ENCODE data around the gene TRRAP.

The TRRAP gene

GRCh38 chr7:99004781-99005500 lies 126.6 kb downstream of the TRRAP start (continued):
- no peak for TF ChIP-seq ZBTB49 (tag by site-specific recombination; IDR thresholded peaks at IDR 0.05; ENCODE audit: low read depth)
- TF ChIP-seq ZNF544 (tag by site-specific recombination; IDR thresholded peaks at IDR 0.05): no peak
- TF ChIP-seq ZNF654 (tag by site-specific recombination; IDR thresholded peaks at IDR 0.05; ENCODE audit: low read depth): no peak
- no peak for TF ChIP-seq PRDM4 (tag by site-specific recombination; IDR thresholded peaks at IDR 0.05)
- TF ChIP-seq ZNF174 (tag by site-specific recombination; IDR thresholded peaks at IDR 0.05): no peak
- TF ChIP-seq ZNF558 (tag by site-specific recombination; IDR thresholded peaks at IDR 0.05): no peak
- no peak for TF ChIP-seq ZBTB1 (tag by site-specific recombination; IDR thresholded peaks at IDR 0.05)
- TF ChIP-seq ZBTB11 (tag by site-specific recombination; conservative IDR thresholded peaks at IDR 0.05; ENCODE audit: low read depth): no peak
- no peak for TF ChIP-seq ZFP3 (tag by site-specific recombination; IDR thresholded peaks at IDR 0.05; ENCODE audit: low read depth)
- TF ChIP-seq ZNF776 (tag by site-specific recombination; IDR thresholded peaks at IDR 0.05; ENCODE audit: borderline replicate concordance): no peak

GRCh38 chr7:99005776-99006175 lies 127.4 kb downstream of the TRRAP start:
- no peaks in the 10 kb centered on the region for H3K9me3 ChIP-seq (ENCODE audit: control insufficient read depth, insufficient read depth, low read depth, low read length)
- H3K27ac ChIP-seq (ENCODE audit: extremely low read depth, low read depth, low read length): no peak overlapping the region
- ChIA-PET POLR2A (interaction anchor here (0.6 kb wide), 1 partner anchor 274 kb away, joined by 3 read pairs; no protein-coding TSS in a partner anchor), CTCF (interaction anchor here (0.6 to 1.3 kb wide), 2 partner anchors 13 to 235 kb away, joined by 3 to 4 read pairs; no protein-coding TSS in a partner anchor)
- no peaks in the 10 kb centered on the region for H3K4me1 ChIP-seq (ENCODE audit: control insufficient read depth, insufficient read depth, low read length)
- TF ChIP-seq SETDB1 (IDR thresholded peaks at IDR 0.05; ENCODE audit: insufficient read length, low read length) (no peak), ZNF654 (tag by site-specific recombination; IDR thresholded peaks at IDR 0.05; ENCODE audit: low read depth) (no peak), ZNF146 (tag by site-specific recombination; IDR thresholded peaks at IDR 0.05) (no peak), GFI1B (tag by site-specific recombination; IDR thresholded peaks at IDR 0.05) (no peak), ZNF302 (tag by site-specific recombination; IDR thresholded peaks at IDR 0.05; ENCODE audit: low read depth) (no peak), ZNF555 (tag by site-specific recombination; conservative IDR thresholded peaks at IDR 0.05) (no peak), ZFP3 (tag by site-specific recombination; IDR thresholded peaks at IDR 0.05; ENCODE audit: low read depth) (no peak), ZNF112 (tag by site-specific recombination; IDR thresholded peaks at IDR 0.05) (no peak)
- H3K36me3 ChIP-seq (ENCODE audit: control insufficient read depth in 2 of 2, insufficient read depth in 1 of 2, low read length in 2 of 2): peaks cover 12 to 88% of the 10 kb centered on the region in 2 experiments
- H3K4me3 ChIP-seq (ENCODE audit: low read depth, low read length): no peak overlapping the region

Data from HEK293 (cell line).